ENCODE measurements around the gene NOD2. TPM values are rescaled to one million over a fixed set of nuclear protein-coding genes. Genes with fewer than 3 reads are reported as not detected.

NOD2 gene
- total RNA-seq, 4 donors from 2014 or later = 1.7 to 4.1 TPM; not detected in 2

DNA sequence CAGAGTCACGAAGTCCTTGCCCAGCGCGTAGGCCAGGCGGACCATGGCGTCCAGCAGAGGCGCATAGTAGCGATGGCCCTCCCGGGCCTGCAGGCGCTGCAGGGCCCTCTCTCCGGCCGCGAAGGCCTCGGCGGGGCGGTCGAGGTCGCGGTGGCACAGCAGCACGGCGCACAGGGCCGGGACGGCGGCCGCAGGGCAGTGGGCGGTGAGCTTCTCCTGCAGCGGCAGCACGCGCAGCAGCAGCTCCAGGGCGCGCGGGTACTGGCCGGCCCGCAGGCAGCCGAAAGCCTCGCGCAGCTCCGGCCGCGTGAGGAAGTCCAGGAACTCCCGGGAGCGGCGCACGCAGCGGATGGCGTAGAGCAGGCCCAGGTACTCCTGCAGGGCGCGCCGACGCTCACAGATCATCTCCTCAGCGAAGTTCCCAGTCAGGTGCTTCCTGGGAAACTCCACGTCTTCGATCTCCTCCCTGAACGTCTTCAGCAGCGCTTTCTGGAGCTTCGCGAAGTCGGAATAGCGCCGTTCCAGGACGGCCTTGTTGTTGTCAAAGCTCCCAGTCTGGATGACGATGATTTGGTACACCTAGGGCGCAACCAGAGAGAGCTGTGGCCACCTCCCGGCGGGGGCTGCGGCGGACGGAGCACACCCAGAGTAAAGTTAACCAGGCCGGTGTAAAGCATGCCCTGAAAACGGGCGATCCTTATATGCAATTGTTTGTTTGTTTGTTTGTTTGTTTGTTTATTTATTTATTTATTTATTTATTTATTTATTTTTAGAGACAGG, 19.7 kb upstream of the NOD2 start:
- H3K9me3 ChIP-seq = peaks cover 0 to 25% (median 9%) of the 10 kb centered on the region in 4 donors
- no peak overlapping the region for H3K27ac ChIP-seq
- H3K4me1 ChIP-seq = no peaks in the 10 kb centered on the region
- H3K36me3 ChIP-seq = peaks cover 0 to 12% (median 0%) of the 10 kb centered on the region in 3 donors
- peak in 1 of 3 donors; percentile 27 for DNase-seq
- no peak overlapping the region for H3K4me3 ChIP-seq
- TF ChIP-seq, protein P1, sequence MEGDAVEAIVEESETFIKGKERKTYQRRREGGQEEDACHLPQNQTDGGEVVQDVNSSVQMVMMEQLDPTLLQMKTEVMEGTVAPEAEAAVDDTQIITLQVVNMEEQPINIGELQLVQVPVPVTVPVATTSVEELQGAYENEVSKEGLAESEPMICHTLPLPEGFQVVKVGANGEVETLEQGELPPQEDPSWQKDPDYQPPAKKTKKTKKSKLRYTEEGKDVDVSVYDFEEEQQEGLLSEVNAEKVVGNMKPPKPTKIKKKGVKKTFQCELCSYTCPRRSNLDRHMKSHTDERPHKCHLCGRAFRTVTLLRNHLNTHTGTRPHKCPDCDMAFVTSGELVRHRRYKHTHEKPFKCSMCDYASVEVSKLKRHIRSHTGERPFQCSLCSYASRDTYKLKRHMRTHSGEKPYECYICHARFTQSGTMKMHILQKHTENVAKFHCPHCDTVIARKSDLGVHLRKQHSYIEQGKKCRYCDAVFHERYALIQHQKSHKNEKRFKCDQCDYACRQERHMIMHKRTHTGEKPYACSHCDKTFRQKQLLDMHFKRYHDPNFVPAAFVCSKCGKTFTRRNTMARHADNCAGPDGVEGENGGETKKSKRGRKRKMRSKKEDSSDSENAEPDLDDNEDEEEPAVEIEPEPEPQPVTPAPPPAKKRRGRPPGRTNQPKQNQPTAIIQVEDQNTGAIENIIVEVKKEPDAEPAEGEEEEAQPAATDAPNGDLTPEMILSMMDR (IDR thresholded peaks at IDR 0.05) = no peak
- no peak for TF ChIP-seq POLR2A (IDR thresholded peaks at IDR 0.05)
- H3K27me3 ChIP-seq = no peaks in the 10 kb centered on the region

DNA sequence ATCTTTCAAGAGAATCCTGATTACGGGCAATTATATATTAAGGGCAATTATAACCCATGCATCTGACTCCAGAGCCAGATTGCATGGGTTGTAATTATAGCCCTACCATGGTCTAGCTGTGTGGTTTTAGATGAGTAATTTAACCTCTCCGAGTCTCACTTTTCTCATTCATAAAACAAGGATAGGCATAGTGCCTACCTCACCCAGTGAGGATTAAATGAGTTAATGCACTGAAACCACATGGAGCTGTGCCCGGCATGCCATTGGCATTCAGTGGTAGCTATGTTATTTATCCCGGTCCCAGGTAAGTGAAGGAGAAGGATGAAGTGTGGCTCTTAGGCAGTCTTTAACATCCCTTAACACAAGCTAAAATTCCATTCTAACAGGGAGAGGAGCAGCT, 18.6 kb upstream of the NOD2 start:
- DNase-seq = no peak
- peaks cover 0 to 25% (median 9%) of the 10 kb centered on the region in 4 donors for H3K9me3 ChIP-seq
- H3K4me1 ChIP-seq = peaks cover 0 to 7% (median 0%) of the 10 kb centered on the region in 4 donors
- H3K27me3 ChIP-seq = no peaks in the 10 kb centered on the region
- no peak for TF ChIP-seq POLR2A (IDR thresholded peaks at IDR 0.05)
- H3K27ac ChIP-seq = no peak overlapping the region
- H3K4me3 ChIP-seq = no peak overlapping the region
- peaks cover 0 to 12% (median 0%) of the 10 kb centered on the region in 3 donors for H3K36me3 ChIP-seq

DNA sequence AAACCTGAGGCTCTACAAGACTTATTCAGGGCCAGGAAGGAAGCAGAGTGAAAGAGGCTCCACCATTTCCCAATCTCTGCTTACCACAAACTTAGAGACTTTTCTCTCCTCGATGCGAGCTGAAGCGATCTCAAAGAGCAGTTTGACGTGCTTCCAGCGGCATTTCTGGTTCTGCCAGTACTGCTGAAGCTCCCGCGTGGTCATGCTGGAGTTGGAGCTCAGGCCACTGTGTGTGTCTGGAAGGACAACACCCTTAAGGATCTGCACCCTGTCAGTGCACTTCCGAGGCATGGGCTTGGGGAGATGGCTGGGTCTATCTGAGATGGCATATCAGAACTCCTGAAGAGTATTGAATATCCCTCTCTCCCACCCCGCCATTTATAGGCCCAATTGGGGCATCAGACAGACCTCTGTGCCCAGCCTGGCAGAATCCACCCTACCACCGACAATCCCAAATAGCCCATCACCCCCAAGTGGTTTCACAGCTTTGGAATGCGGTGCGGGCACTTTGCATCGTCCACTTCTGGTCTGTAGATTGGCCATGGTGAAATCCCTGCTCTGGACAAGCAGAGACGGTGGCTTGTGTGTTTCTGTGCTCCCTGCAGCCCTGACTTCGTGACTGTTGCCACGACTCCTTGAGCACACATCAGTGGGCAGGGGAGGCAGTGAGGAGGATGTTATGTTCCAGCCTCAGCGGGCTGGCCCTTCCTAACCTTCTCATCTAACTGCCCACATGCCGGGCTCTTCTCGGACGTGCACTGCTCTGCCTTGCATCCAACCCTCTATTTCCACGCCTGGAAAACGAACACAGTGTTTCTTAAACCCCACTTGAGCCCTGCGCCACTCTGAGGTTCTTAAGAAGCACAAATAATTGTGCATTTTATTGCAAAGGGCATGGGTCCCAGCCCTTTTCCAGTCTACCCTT, 17.5 kb upstream of the NOD2 start:
- H3K4me3 ChIP-seq = no peak overlapping the region
- H3K9me3 ChIP-seq = peaks cover 0 to 25% (median 9%) of the 10 kb centered on the region in 4 donors
- H3K27ac ChIP-seq = no peak overlapping the region
- no peaks in the 10 kb centered on the region for H3K27me3 ChIP-seq
- H3K4me1 ChIP-seq = peaks cover 0 to 8% (median 0%) of the 10 kb centered on the region in 4 donors
- DNase-seq = peak in 1 of 3 donors; percentile 16
- no peak for TF ChIP-seq POLR2A (IDR thresholded peaks at IDR 0.05)
- TF ChIP-seq, protein P1 (IDR thresholded peaks at IDR 0.05) = no peak
- peaks cover 0 to 12% (median 0%) of the 10 kb centered on the region in 3 donors for H3K36me3 ChIP-seq

DNA sequence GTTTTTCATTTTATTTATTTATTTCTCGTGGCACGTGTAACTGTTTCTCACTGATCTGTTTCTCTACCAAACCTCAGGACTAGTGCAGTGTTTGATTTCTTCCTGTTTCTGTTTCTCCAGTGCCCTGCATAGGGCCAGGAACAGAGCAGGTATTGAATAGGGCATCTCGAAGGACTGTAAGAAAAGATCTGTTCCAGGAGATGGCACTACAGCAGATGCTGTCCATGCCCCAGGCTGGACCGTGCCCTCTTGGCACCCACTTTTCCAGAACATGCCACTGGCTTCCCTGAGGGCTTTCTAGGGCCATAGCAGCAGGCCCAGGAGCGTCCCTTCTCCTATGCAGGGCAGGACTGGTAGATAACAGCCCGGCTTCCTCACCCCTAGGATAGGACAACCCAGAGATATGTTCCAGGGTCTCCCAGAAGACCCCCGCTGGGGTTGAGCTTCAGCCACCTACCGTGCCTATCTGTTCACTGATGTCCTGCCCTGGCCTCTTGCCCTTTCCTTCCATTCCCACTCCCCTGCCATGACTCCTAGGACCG, 16.7 kb upstream of the NOD2 start:
- H3K9me3 ChIP-seq = peaks cover 0 to 24% (median 9%) of the 10 kb centered on the region in 4 donors
- H3K36me3 ChIP-seq = peaks cover 0 to 12% (median 0%) of the 10 kb centered on the region in 3 donors
- no peak overlapping the region for H3K27ac ChIP-seq
- peak in 1 of 3 donors; percentile 32 for DNase-seq
- no peak overlapping the region for H3K4me3 ChIP-seq
- no peaks in the 10 kb centered on the region for H3K27me3 ChIP-seq
- TF ChIP-seq, protein P1 (IDR thresholded peaks at IDR 0.05) = no peak
- TF ChIP-seq POLR2A (IDR thresholded peaks at IDR 0.05) = no peak
- H3K4me1 ChIP-seq = peaks cover 0 to 8% (median under 1%) of the 10 kb centered on the region in 4 donors

DNA sequence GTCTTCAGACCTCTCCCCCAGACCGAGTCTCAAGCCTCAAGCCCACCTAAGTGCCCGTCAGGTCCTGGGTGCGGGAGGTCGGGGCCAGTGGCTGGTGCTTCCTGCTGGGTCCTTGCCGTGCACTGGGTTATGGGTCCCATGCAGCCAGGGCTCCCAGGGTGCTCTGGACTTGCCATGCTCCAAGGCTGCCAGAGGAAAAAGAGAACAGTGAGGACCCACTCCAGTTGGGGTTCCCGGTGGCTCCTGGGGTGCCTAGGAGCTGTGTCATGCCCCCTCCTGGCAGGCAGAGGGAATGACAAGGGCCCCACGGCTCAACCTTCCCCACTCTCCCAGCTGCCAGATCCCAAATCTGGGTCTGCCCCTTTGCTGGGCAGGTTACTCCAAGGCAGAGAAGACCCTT, 16.1 kb upstream of the NOD2 start:
- Histone ChIP-seq H3K9me3 (peaks cover 0 to 18% (median 6%) of the 10 kb centered on the region in 4 donors), H3K27me3 (no peaks in the 10 kb centered on the region), H3K27ac (no peak overlapping the region), H3K4me3 (no peak overlapping the region), H3K4me1 (peaks cover 0 to 8% (median 2%) of the 10 kb centered on the region in 4 donors), H3K36me3 (peaks cover 0 to 12% (median 0%) of the 10 kb centered on the region in 3 donors)
- TF ChIP-seq, protein P1 (IDR thresholded peaks at IDR 0.05) = peak in 3 of 6 experiments; percentile 21 to 26 (median 25)
- TF ChIP-seq POLR2A (IDR thresholded peaks at IDR 0.05) = no peak
- DNase-seq = peak in 1 of 3 donors; percentile 42
